GM12892 (cell line): ENCODE measurements around the gene HMCN2.

Source experiments
- POLR2A ChIP-seq: IDR thresholded peaks from 2 replicates; pipeline ENCODE4 v1.6.1; 2011; ENCODE audit warnings: low read depth, low read length, control low read depth
- POLR2AphosphoS5 ChIP-seq: IDR thresholded peaks from 2 replicates; pipeline ENCODE4 v1.6.1; 2011; ENCODE audit warnings: low read depth, low read length, control low read depth

DNA sequence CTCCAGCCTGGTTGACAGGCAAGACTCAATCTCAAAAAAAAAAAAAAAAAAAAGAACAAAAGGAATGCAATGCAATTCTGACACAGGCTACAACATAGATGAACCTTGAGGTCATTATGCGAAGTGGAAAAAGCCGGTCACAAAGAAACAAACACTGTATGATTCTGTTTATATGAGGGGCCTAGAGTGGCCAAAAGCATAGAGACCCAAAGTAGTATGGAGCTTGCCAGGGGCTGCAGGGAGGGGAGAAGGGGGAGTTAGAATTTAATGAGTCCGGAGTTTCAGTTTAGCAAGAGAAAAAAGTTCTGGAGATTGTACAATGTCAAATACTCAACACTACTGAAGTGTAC lies 146.0 kb downstream of the HMCN2 start:
- TF ChIP-seq POLR2AphosphoS5 (no peak), POLR2A (no peak)
